IMR-90 (cell line): ENCODE measurements around the gene TEC. TPM values are rescaled to one million over a fixed set of nuclear protein-coding genes. Genes with fewer than 3 reads are reported as not detected.

Experiments
- ATAC-seq: fragments of 200-7000 bp; cut with Tn5 transposase; 2 replicates; pipeline ENCODE4 v1.9.1; 2020; ENCODE audit warnings: low read depth, mild to moderate bottlenecking, moderate library complexity
- BruUV-seq: library from RNA; stranded (reverse); fragments of 400-500 nt; replicated peaks from 2 replicates; lab custom pipeline; 2021; lab: Mats Ljungman, UMichigan
- CTCF ChIA-PET: fragments of 300-600 bp; formaldehyde crosslinking; extraction: SDS; loops from one replicate; lab custom pipeline; 2021; ENCODE audit warnings: antibody characterized with exemption; lab: Yijun Ruan, JAX
- POLR2A ChIA-PET: fragments of 300-600 bp; sonication (Branson Sonifier 250); formaldehyde crosslinking; loops from one replicate; lab custom pipeline; 2022; ENCODE audit warnings: antibody characterized with exemption; ENCODE audit not compliant: unreplicated experiment; lab: Charles Lee
- DNase-seq: peaks from one replicate; pipeline ENCODE4 v3.0.0; 2013
- H2AFZ ChIP-seq: replicated peaks from 2 replicates; pipeline ENCODE3; 2013; ENCODE audit warnings: low read length, mild to moderate bottlenecking; ENCODE audit not compliant: poor library complexity
- H2AK5ac ChIP-seq: 2 replicates; pipeline ENCODE4 v1.6.1; 2013; ENCODE audit warnings: low read depth, low read length, inconsistent platforms
- H2AK9ac ChIP-seq: replicated peaks from 2 replicates; pipeline ENCODE3; 2013; ENCODE audit warnings: mild to moderate bottlenecking, low read depth, low read length, moderate library complexity; ENCODE audit not compliant: poor library complexity
- H2BK120ac ChIP-seq: 2 replicates; pipeline ENCODE4 v1.6.1; 2013; ENCODE audit warnings: low read depth, low read length, inconsistent platforms
- H2BK15ac ChIP-seq: 3 replicates; pipeline ENCODE4 v1.6.1; 2013; ENCODE audit warnings: low read depth, low read length, inconsistent platforms
- H2BK20ac ChIP-seq: 2 replicates; pipeline ENCODE4 v1.6.1; 2013; ENCODE audit warnings: low read depth, mild to moderate bottlenecking, inconsistent platforms, low read length, moderate library complexity
- H2BK5ac ChIP-seq: 2 replicates; pipeline ENCODE4 v1.6.1; 2013; ENCODE audit warnings: mild to moderate bottlenecking, low read depth, low read length, inconsistent platforms; ENCODE audit not compliant: poor library complexity, severe bottlenecking
- H3K14ac ChIP-seq: replicated peaks from 2 replicates; pipeline ENCODE4 v1.6.1; 2013; ENCODE audit warnings: low read depth, low read length, inconsistent platforms
- H3K18ac ChIP-seq: 2 replicates; pipeline ENCODE4 v1.6.1; 2013; ENCODE audit warnings: low read depth, low read length, control low read depth
- H3K23ac ChIP-seq: 2 replicates; pipeline ENCODE4 v1.6.1; 2013; ENCODE audit warnings: low read depth, low read length, inconsistent platforms
- H3K27ac ChIP-seq: 2 replicates; pipeline ENCODE4 v1.5.1; 2013; ENCODE audit warnings: mild to moderate bottlenecking, control low read depth, low read length; ENCODE audit not compliant: insufficient read depth
- H3K27me3 ChIP-seq: 2 replicates; pipeline ENCODE4 v1.6.1; 2013; ENCODE audit warnings: low read length; ENCODE audit not compliant: control insufficient read depth, insufficient read depth
- H3K36me3 ChIP-seq: 2 replicates; pipeline ENCODE4 v1.6.1; 2013; ENCODE audit warnings: low read length, mixed read lengths; ENCODE audit not compliant: control insufficient read depth, insufficient read depth
- H3K4ac ChIP-seq: 2 replicates; pipeline ENCODE4 v1.6.1; 2013; ENCODE audit warnings: low read depth, low read length, inconsistent platforms
- H3K4me1 ChIP-seq: 2 replicates; pipeline ENCODE4 v1.6.1; 2013; ENCODE audit warnings: low read length, mixed read lengths; ENCODE audit not compliant: control insufficient read depth, insufficient read depth
- H3K4me2 ChIP-seq: 2 replicates; pipeline ENCODE4 v1.6.1; 2013; ENCODE audit warnings: low read depth, mild to moderate bottlenecking, control low read depth, low read length, moderate library complexity
- H3K4me3 ChIP-seq: 2 replicates; pipeline ENCODE4 v1.5.1; 2013; ENCODE audit warnings: low read depth, mild to moderate bottlenecking, control low read depth, low read length, moderate library complexity; ENCODE audit not compliant: insufficient read depth
- H3K56ac ChIP-seq: 2 replicates; pipeline ENCODE4 v1.6.1; 2013; ENCODE audit warnings: low read length, inconsistent platforms; ENCODE audit not compliant: insufficient read depth; ENCODE audit errors: extremely low read depth
- H3K79me1 ChIP-seq, 2 experiments: 2 replicates each; pipeline ENCODE4 v1.6.1; 2013; ENCODE audit warnings: low read length in 2 of 2, inconsistent platforms in 1 of 2, low read depth in 1 of 2
- H3K9ac ChIP-seq: 2 replicates; pipeline ENCODE4 v1.6.1; 2013; ENCODE audit warnings: low read depth, low read length, control low read depth
- H3K9me1 ChIP-seq: 2 replicates; pipeline ENCODE4 v1.6.1; 2013; ENCODE audit warnings: low read length, inconsistent platforms; ENCODE audit not compliant: insufficient read depth
- H3K9me3 ChIP-seq: 2 replicates; pipeline ENCODE4 v1.6.1; 2013; ENCODE audit warnings: low read length; ENCODE audit not compliant: control insufficient read depth, insufficient read depth
- H4K20me1 ChIP-seq: 2 replicates; pipeline ENCODE4 v1.6.1; 2013; ENCODE audit warnings: low read length, inconsistent platforms; ENCODE audit not compliant: insufficient read depth
- H4K5ac ChIP-seq: 2 replicates; pipeline ENCODE4 v1.6.1; 2013; ENCODE audit warnings: mild to moderate bottlenecking, low read depth, low read length, control low read depth
- H4K8ac ChIP-seq, 2 experiments: 2 replicates each; pipeline ENCODE4 v1.6.1; 2013; ENCODE audit warnings: low read depth in 2 of 2, low read length in 2 of 2, control low read depth in 1 of 2, inconsistent platforms in 1 of 2
- H4K91ac ChIP-seq: 2 replicates; pipeline ENCODE4 v1.6.1; 2013; ENCODE audit warnings: low read depth, low read length, inconsistent platforms; ENCODE audit not compliant: insufficient read depth
- CEBPB ChIP-seq: IDR thresholded peaks from 2 replicates; pipeline ENCODE4 v1.6.1; 2012; ENCODE audit warnings: low read depth, low read length, improper control_type of control experiment
- CHD1 ChIP-seq: IDR thresholded peaks from 2 replicates; pipeline ENCODE4 v1.6.1; 2012; ENCODE audit warnings: low read depth, low read length, improper control_type of control experiment
- FOS ChIP-seq: fragments of 150-350 bp; IDR thresholded peaks from 2 replicates; pipeline ENCODE4 v1.6.1; 2016; ENCODE audit warnings: low read depth, low read length
- POLR2A ChIP-seq: IDR thresholded peaks from 2 replicates; pipeline ENCODE4 v1.6.1; 2012; ENCODE audit warnings: mild to moderate bottlenecking, low read depth, low read length
- SMC3 ChIP-seq: fragments of 150-350 bp; IDR thresholded peaks from 2 replicates; pipeline ENCODE4 v1.6.1; 2016; ENCODE audit warnings: low read depth, mild to moderate bottlenecking, antibody characterized with exemption, low read length, moderate library complexity
- WGBS, 2 experiments: methylation state at CpG; one replicate each; pipeline versions ENCODE4 v1.1.5 to v1.1.7; 2013; ENCODE audit warnings: missing lambda C conversion rate in 2 of 2; ENCODE audit not compliant: insufficient read length in 1 of 2; ENCODE audit errors: extremely low coverage in 2 of 2; 5-methylcytosine and 5-hydroxymethylcytosine counted together
- dilution Hi-C: fragments of 300-500 bp; cut with HindIII; formaldehyde crosslinking; loops from one replicate; pipeline ENCODE4 v1.14.3; 2018; ENCODE audit warnings: low sequenced_read_pairs; ENCODE audit not compliant: unreplicated experiment
- in situ Hi-C: fragments of 300-500 bp; cut with MboI; formaldehyde crosslinking; loops from 3 replicates; pipeline ENCODE4 v1.14.3; 2019; ENCODE audit warnings: low sequenced_read_pairs, inconsistent platforms, mixed read lengths
- intact Hi-C: fragments of 100-400 bp; cut with micrococcal nuclease; formaldehyde crosslinking; loops from 2 replicates; pipeline ENCODE4 v1.10.0; 2022
- polyA plus RNA-seq, 3 experiments: library from polyadenylated mRNA; depleted of rRNA; stranded (reverse); fragments of >200 nt; gene quantifications; 2 replicates each; pipeline ENCODE4 v1.2.3, GENCODE V29; 2012; ENCODE audit warnings: low replicate concordance in 1 of 3
- total RNA-seq: library from RNA; depleted of rRNA; stranded (reverse); fragments of >200 nt; gene quantifications from 2 replicates; pipeline ENCODE4 v1.2.3, GENCODE V29; 2012
- TF ChIP-seq, protein P1 (sequence below): fragments of 150-350 bp; IDR thresholded peaks from 2 replicates; pipeline ENCODE4 v1.6.1; 2017; ENCODE audit warnings: mild to moderate bottlenecking, antibody characterized with exemption, low read length, low read depth

TEC gene
- total and polyA plus RNA-seq, 2 of the 4 experiments (the other 2 are of a cell fraction), result 0.39 to 0.54 TPM

DNA sequence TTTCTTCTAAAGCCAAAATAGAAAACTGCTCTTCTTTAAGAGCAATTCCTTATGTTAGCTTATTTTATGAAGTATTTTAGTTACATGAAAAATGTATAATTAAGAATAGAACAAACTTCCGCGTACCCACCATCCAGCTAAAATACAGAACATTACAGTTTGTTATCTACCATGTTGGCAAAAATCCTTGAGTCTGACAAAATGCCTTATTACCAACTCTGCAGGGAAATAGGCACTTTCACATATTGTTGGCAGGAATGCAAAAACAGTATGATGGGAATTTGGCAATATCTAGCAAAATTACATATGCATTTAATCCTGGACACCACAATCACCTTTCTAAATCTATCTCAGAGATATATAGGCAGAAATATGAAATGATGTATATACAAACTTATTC lies 39.3 kb upstream of the TEC start:
- no peak overlapping the region for H4K91ac ChIP-seq
- DNase-seq (no peak), ATAC-seq (no peak)
- no peaks in the 10 kb centered on the region for H3K9me3 ChIP-seq
- no peak overlapping the region for H3K14ac ChIP-seq
- H3K79me1 ChIP-seq, result no peaks in the 10 kb centered on the region
- H3K23ac ChIP-seq, result no peak overlapping the region
- no peak overlapping the region for H4K8ac ChIP-seq
- H2BK15ac ChIP-seq, result no peak overlapping the region
- no peaks in the 10 kb centered on the region for H3K36me3 ChIP-seq
- H3K4me2 ChIP-seq, result no peak overlapping the region
- dilution Hi-C loops, result no loop called here
- POLR2A ChIA-PET, result no interaction called here
- H2BK20ac ChIP-seq, result no peak overlapping the region
- no peaks in the 10 kb centered on the region for H4K20me1 ChIP-seq
- H3K9ac ChIP-seq, result no peak overlapping the region
- BruUV-seq, result no TSS peak
- no CpG with 5 or more reads among the region's 2 CpGs for WGBS, 2 experiments
- H2BK5ac ChIP-seq, result no peak overlapping the region
- no peak overlapping the region for H2AFZ ChIP-seq
- H3K27ac ChIP-seq, result no peak overlapping the region
- no peak overlapping the region for H3K4ac ChIP-seq
- H3K18ac ChIP-seq, result no peak overlapping the region
- TF ChIP-seq, protein P1, sequence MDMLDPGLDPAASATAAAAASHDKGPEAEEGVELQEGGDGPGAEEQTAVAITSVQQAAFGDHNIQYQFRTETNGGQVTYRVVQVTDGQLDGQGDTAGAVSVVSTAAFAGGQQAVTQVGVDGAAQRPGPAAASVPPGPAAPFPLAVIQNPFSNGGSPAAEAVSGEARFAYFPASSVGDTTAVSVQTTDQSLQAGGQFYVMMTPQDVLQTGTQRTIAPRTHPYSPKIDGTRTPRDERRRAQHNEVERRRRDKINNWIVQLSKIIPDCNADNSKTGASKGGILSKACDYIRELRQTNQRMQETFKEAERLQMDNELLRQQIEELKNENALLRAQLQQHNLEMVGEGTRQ, result no peak
- TF ChIP-seq POLR2A, result no peak
- TF ChIP-seq CEBPB, result no peak
- TF ChIP-seq CHD1, result no peak
- TF ChIP-seq FOS, result no peak
- no peak for TF ChIP-seq SMC3
- no peak overlapping the region for H2AK5ac ChIP-seq
- no peak overlapping the region for H3K4me3 ChIP-seq
- no peaks in the 10 kb centered on the region for H3K4me1 ChIP-seq
- H4K5ac ChIP-seq, result no peak overlapping the region
- H3K27me3 ChIP-seq, result no peaks in the 10 kb centered on the region; the same call in 1 of the 2 replicates
- no peak overlapping the region for H3K56ac ChIP-seq
- H2AK9ac ChIP-seq, result no peak overlapping the region
- CTCF ChIA-PET, result interaction anchor here (0.8 kb wide), 1 partner anchor 10 kb away, joined by 3 read pairs; no protein-coding TSS in a partner anchor
- H3K9me1 ChIP-seq, result no peaks in the 10 kb centered on the region
- no peak overlapping the region for H2BK120ac ChIP-seq
- in situ Hi-C loops, result loop anchor here (25.0 kb wide), 1 partner anchor 653 kb away; no protein-coding TSS in a partner anchor
- intact Hi-C loops, result loop anchor here (1.0 kb wide), 1 partner anchor 43 kb away; no protein-coding TSS in a partner anchor
